OCI-LY3 (cell line): ENCODE measurements around the gene ZNF665.

Source experiments
- EZH2phosphoT487 ChIP-seq: fragments of 200-600 bp; shearing (Covaris generic); IDR thresholded peaks from 2 replicates; pipeline ENCODE4 v1.6.1; 2018; ENCODE audit warnings: antibody characterized with exemption, mixed run types, low read depth
- TF ChIP-seq, protein P1 (sequence below): fragments of 200-600, 300-600 bp; sonication (generic); IDR thresholded peaks from 2 replicates; pipeline ENCODE4 v1.5.1; 2014; ENCODE audit warnings: antibody characterized with exemption, low read length, low read depth

DNA sequence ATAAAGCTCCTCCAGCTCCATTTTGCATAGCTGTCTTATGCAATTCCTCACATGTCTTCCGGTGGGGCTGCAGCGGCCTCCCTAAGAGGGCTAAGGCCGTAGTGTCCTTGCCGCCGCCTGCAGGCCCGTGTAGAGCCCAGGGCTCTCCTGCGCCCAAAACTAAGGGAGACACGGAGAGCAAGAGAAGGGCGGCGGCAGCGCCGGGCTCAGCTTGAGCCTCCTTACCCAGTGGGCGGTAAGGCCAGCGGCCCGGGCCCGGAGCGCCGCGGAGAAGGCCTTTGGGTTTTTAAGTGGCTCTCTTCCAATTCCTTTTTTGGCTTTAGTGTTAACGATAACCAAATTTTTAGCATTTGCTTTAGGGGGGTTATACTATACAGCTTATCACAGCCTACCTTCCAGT, 31.4 kb upstream of the ZNF665 start:
- TF ChIP-seq, protein P1, sequence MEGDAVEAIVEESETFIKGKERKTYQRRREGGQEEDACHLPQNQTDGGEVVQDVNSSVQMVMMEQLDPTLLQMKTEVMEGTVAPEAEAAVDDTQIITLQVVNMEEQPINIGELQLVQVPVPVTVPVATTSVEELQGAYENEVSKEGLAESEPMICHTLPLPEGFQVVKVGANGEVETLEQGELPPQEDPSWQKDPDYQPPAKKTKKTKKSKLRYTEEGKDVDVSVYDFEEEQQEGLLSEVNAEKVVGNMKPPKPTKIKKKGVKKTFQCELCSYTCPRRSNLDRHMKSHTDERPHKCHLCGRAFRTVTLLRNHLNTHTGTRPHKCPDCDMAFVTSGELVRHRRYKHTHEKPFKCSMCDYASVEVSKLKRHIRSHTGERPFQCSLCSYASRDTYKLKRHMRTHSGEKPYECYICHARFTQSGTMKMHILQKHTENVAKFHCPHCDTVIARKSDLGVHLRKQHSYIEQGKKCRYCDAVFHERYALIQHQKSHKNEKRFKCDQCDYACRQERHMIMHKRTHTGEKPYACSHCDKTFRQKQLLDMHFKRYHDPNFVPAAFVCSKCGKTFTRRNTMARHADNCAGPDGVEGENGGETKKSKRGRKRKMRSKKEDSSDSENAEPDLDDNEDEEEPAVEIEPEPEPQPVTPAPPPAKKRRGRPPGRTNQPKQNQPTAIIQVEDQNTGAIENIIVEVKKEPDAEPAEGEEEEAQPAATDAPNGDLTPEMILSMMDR: no peak
- TF ChIP-seq EZH2phosphoT487: no peak
